Liver (tissue), 9 donors: ENCODE results near the gene SLC4A11. TPM values are rescaled to one million over a fixed set of nuclear protein-coding genes. Genes with fewer than 3 reads are reported as not detected.

ENCODE experiments used
- DNase-seq: peaks from one replicate; pipeline ENCODE4 v3.0.0-alpha.2; 2017; ENCODE audit warnings: low spot score
- H3K27ac ChIP-seq, 2 donors: one replicate each; pipeline ENCODE4 v1.7.0; 2013; ENCODE audit warnings: inconsistent platforms in 2 of 2, low read length in 2 of 2, control low read depth in 1 of 2, low read depth in 1 of 2, mild to moderate bottlenecking in 1 of 2
- H3K27me3 ChIP-seq, 4 donors: one replicate each; pipeline versions ENCODE4 v1.6.1 to v1.7.0; 2013; ENCODE audit warnings: low read length in 3 of 4, inconsistent platforms in 1 of 4, mild to moderate bottlenecking in 1 of 4, moderate library complexity in 1 of 4; ENCODE audit not compliant: control insufficient read depth in 4 of 4, insufficient read depth in 4 of 4
- H3K36me3 ChIP-seq, 4 donors: one replicate each; pipeline versions ENCODE4 v1.6.1 to v1.7.0; 2013; ENCODE audit warnings: low read length in 3 of 4, mild to moderate bottlenecking in 3 of 4, low read depth in 1 of 4, moderate library complexity in 1 of 4; ENCODE audit not compliant: control insufficient read depth in 4 of 4, insufficient read depth in 3 of 4
- H3K4me1 ChIP-seq, 4 donors: one replicate each; pipeline versions ENCODE4 v1.6.1 to v1.7.0; 2013; ENCODE audit warnings: low read length in 3 of 4, mild to moderate bottlenecking in 3 of 4, moderate library complexity in 1 of 4; ENCODE audit not compliant: control insufficient read depth in 4 of 4, insufficient read depth in 4 of 4
- H3K4me3 ChIP-seq, 3 donors: one replicate each; pipeline versions ENCODE4 v1.6.1 to v1.7.0; 2013; ENCODE audit warnings: low read length in 3 of 3, control low read depth in 1 of 3, low read depth in 1 of 3, mild to moderate bottlenecking in 1 of 3
- H3K9ac ChIP-seq, 2 donors: one replicate each; pipeline ENCODE4 v1.7.0; 2013; ENCODE audit warnings: low read length in 2 of 2, mild to moderate bottlenecking in 2 of 2, moderate library complexity in 2 of 2, control low read depth in 1 of 2, low read depth in 1 of 2
- H3K9me3 ChIP-seq, 4 donors: one replicate each; pipeline versions ENCODE4 v1.6.1 to v1.7.0; 2013; ENCODE audit warnings: low read length in 3 of 4; ENCODE audit not compliant: control insufficient read depth in 4 of 4
- EGR1 ChIP-seq, 2 donors: IDR thresholded peaks; 2 replicates each; pipeline ENCODE4 v1.6.1; 2016 to 2018; ENCODE audit warnings: antibody characterized with exemption in 2 of 2, low read depth in 2 of 2
- FOXA2 ChIP-seq: IDR thresholded peaks from 2 replicates; pipeline ENCODE4 v1.6.1; 2016; ENCODE audit warnings: antibody characterized with exemption
- GABPA ChIP-seq, 2 donors: IDR thresholded peaks in 1 of 2; conservative IDR thresholded peaks in 1 of 2; 2 replicates each; pipeline ENCODE4 v1.6.1; 2016; ENCODE audit warnings: antibody characterized with exemption in 2 of 2, mild to moderate bottlenecking in 1 of 2, moderate library complexity in 1 of 2
- HNF4A ChIP-seq, 2 donors: conservative IDR thresholded peaks; 2 replicates each; pipeline ENCODE4 v1.6.1; 2016; ENCODE audit warnings: antibody characterized with exemption in 2 of 2, mild to moderate bottlenecking in 2 of 2
- HNF4G ChIP-seq: IDR thresholded peaks from 2 replicates; pipeline ENCODE4 v1.6.1; 2016; ENCODE audit warnings: antibody characterized with exemption
- JUND ChIP-seq, 2 donors: IDR thresholded peaks; 2 replicates each; pipeline ENCODE4 v1.6.1; 2016; ENCODE audit warnings: antibody characterized with exemption in 2 of 2
- MAX ChIP-seq: IDR thresholded peaks from 2 replicates; pipeline ENCODE4 v1.6.1; 2016; ENCODE audit warnings: antibody characterized with exemption
- RAD21 ChIP-seq, 2 donors: IDR thresholded peaks; 2 replicates each; pipeline ENCODE4 v1.6.1; 2016; ENCODE audit warnings: antibody characterized with exemption in 2 of 2, mild to moderate bottlenecking in 2 of 2
- REST ChIP-seq: IDR thresholded peaks from 2 replicates; pipeline ENCODE4 v1.6.1; 2016; ENCODE audit warnings: antibody characterized with exemption, mild to moderate bottlenecking
- RXRA ChIP-seq, 2 donors: IDR thresholded peaks; 2 replicates each; pipeline ENCODE4 v1.6.1; 2017 to 2018; ENCODE audit warnings: antibody characterized with exemption in 2 of 2, mild to moderate bottlenecking in 1 of 2
- TAF1 ChIP-seq: conservative IDR thresholded peaks from 2 replicates; pipeline ENCODE4 v1.6.1; 2016; ENCODE audit warnings: antibody characterized with exemption, mild to moderate bottlenecking
- WGBS: extraction: QIAGEN DNeasy Blood & Tissue Kit; methylation state at CpG from one replicate; pipeline ENCODE4 v1.1.7; 2013; 5-methylcytosine and 5-hydroxymethylcytosine counted together
- polyA plus RNA-seq, 2 donors: library from polyadenylated mRNA; stranded (reverse) in 1 of 2; unstranded in 1 of 2; fragments of 200-250 nt in 1 of 2; fragments of >200 nt in 1 of 2; fragmentation: Nextera tagmentation in 1 of 2; extraction: Ambion mirVana in 1 of 2; gene quantifications; one replicate each; pipeline versions ENCODE4 v1.2.1 to v1.2.3, GENCODE V29; 2013 to 2015
- total RNA-seq, 2 donors: library from RNA; depleted of rRNA; stranded (reverse); fragments of >200 nt; gene quantifications; one replicate each; pipeline ENCODE4 v1.2.3, GENCODE V29; 2014
- TF ChIP-seq, protein P1 (sequence below): fragments of 150-350 bp; IDR thresholded peaks from 2 replicates; pipeline ENCODE4 v1.5.1; 2017; ENCODE audit warnings: improper control_type of control experiment, low read depth, low read length; ENCODE audit not compliant: missing input control
- donor health status: healthy.
- donor health status: healthy.
- donor health status: healthy.
- donor health status: healthy.
- donor health status: healthy.

SLC4A11 gene
- total and polyA plus RNA-seq, 4 donors = under 0.01 to 0.13 (median 0.06) TPM

GRCh38 chr20:3226864-3227263 is 12.1 kb downstream of the SLC4A11 start:
- no peak for DNase-seq
- H3K9ac ChIP-seq = no peak overlapping the region
- no peaks in the 10 kb centered on the region for H3K27me3 ChIP-seq
- H3K36me3 ChIP-seq = peaks cover 2 to 10% (median 7%) of the 10 kb centered on the region in 4 donors
- 97% methylated on average over 14 of the region's 14 CpGs for WGBS
- no peak overlapping the region for H3K27ac ChIP-seq
- H3K9me3 ChIP-seq = no peaks in the 10 kb centered on the region
- no peaks in the 10 kb centered on the region for H3K4me1 ChIP-seq
- no peak overlapping the region for H3K4me3 ChIP-seq
- TF ChIP-seq, protein P1, sequence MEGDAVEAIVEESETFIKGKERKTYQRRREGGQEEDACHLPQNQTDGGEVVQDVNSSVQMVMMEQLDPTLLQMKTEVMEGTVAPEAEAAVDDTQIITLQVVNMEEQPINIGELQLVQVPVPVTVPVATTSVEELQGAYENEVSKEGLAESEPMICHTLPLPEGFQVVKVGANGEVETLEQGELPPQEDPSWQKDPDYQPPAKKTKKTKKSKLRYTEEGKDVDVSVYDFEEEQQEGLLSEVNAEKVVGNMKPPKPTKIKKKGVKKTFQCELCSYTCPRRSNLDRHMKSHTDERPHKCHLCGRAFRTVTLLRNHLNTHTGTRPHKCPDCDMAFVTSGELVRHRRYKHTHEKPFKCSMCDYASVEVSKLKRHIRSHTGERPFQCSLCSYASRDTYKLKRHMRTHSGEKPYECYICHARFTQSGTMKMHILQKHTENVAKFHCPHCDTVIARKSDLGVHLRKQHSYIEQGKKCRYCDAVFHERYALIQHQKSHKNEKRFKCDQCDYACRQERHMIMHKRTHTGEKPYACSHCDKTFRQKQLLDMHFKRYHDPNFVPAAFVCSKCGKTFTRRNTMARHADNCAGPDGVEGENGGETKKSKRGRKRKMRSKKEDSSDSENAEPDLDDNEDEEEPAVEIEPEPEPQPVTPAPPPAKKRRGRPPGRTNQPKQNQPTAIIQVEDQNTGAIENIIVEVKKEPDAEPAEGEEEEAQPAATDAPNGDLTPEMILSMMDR = no peak
- TF ChIP-seq RXRA (IDR thresholded peaks at IDR 0.05) (no peak), RAD21 (IDR thresholded peaks at IDR 0.05) (no peak), TAF1 (no peak), GABPA (IDR thresholded peaks at IDR 0.05 in 1 of 2, conservative IDR thresholded peaks at IDR 0.05 in 1 of 2) (no peak)

DNA sequence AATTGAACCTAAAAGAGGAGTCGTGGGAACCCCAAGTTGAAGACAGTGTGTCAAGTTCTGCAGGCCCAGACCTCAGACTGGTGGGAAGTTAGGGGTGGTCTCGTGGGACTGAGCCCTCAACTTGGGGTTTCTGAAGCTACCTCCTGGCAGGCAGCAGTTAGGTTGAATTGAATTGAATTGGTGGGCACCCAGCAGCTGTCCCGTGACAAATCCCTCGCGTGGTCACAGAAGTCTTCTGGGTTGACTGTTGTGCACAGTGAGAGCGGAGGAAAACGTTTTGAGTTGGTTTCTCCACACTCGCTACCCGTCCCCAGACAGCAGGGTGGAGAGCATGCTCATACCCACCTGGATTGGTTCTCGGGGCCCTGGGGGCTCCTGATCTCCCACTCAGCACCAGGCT is 12.9 kb downstream of the SLC4A11 start:
- no peak for DNase-seq
- H3K9ac ChIP-seq = no peak overlapping the region
- H3K4me1 ChIP-seq = no peaks in the 10 kb centered on the region
- WGBS = 93% methylated on average over 10 of the region's 10 CpGs
- no peak overlapping the region for H3K4me3 ChIP-seq
- no peak overlapping the region for H3K27ac ChIP-seq
- no peaks in the 10 kb centered on the region for H3K27me3 ChIP-seq
- no peak for TF ChIP-seq FOXA2
- no peak for TF ChIP-seq JUND (IDR thresholded peaks at IDR 0.05)
- TF ChIP-seq RAD21 (IDR thresholded peaks at IDR 0.05) = no peak
- TF ChIP-seq TAF1 = no peak
- no peak for TF ChIP-seq RXRA (IDR thresholded peaks at IDR 0.05)
- no peak for TF ChIP-seq HNF4A (conservative IDR thresholded peaks at IDR 0.05)
- no peak for TF ChIP-seq MAX
- TF ChIP-seq EGR1 (IDR thresholded peaks at IDR 0.05; ENCODE audit: low read depth in 2 of 2) = no peak
- no peak for TF ChIP-seq GABPA (IDR thresholded peaks at IDR 0.05 in 1 of 2, conservative IDR thresholded peaks at IDR 0.05 in 1 of 2)
- no peak for TF ChIP-seq HNF4G
- H3K9me3 ChIP-seq = no peaks in the 10 kb centered on the region
- H3K36me3 ChIP-seq = peaks cover 2 to 13% (median 11%) of the 10 kb centered on the region in 4 donors

DNA sequence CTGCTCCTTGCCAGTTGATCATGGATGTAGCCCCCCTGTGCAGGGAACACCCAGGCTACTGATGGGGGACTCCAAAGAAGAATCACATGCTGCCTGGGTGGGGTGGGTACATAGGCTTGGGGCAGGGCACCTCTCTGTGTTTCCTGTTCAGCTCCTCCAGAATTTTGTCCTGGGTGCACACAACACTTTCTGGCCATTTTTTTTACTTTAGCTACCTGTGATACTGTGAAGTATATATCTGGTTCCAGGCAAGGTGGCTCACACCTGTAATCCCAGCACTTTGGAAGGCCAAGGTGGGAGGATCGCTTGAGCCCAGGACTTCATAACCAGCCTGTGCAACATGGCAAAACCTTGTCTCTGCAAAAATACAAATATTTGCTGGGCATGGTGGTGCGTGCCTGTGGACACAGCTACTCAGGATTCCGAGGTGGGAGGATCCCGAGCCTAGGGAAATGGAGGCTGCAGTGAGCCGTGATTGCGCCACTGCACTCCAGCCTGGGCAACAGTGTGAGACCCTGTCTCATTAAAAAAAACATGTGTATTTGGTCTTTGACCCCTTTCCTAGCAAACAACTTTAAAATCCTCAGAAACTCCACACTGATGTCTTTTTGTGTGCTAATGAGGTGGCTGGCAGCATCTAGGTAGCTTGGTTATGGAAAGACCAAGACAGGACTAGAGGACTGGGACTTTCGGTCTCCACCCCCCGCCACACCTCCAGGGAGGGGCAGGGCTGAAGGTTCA is 14.1 kb downstream of the SLC4A11 start:
- no peaks in the 10 kb centered on the region for H3K9me3 ChIP-seq
- H3K4me1 ChIP-seq = no peaks in the 10 kb centered on the region
- H3K36me3 ChIP-seq = peaks cover 2 to 16% (median 12%) of the 10 kb centered on the region in 4 donors
- H3K9ac ChIP-seq = no peak overlapping the region
- H3K27ac ChIP-seq = no peak overlapping the region
- H3K27me3 ChIP-seq = no peaks in the 10 kb centered on the region
- no peak for TF ChIP-seq REST
- no peak for TF ChIP-seq JUND (IDR thresholded peaks at IDR 0.05)
- TF ChIP-seq HNF4G = no peak
- no peak overlapping the region for H3K4me3 ChIP-seq
- no peak for DNase-seq
- 89% methylated on average over 8 of the region's 8 CpGs for WGBS
